T-helper 2 cell treated with Interferon-gamma antibody and Interleukin-4, amounts not matched to agents 5 μg/mL and 100 μg/mL, for 36 hours (primary cell): Measurements from ENCODE around the gene TGFBR1.

ENCODE experiments used
- DNase-seq: peaks from one replicate; pipeline ENCODE4 v3.0.0; 2021; ENCODE audit warnings: low spot score
- H3K27ac Mint-ChIP-seq: one replicate; pipeline ENCODE4 v1.8.0; 2021; ENCODE audit warnings: mild to moderate bottlenecking, mixed read lengths
- H3K27me3 Mint-ChIP-seq: one replicate; pipeline ENCODE4 v1.8.0; 2021; ENCODE audit warnings: low read depth, mixed read lengths
- H3K36me3 Mint-ChIP-seq: one replicate; pipeline ENCODE4 v1.8.0; 2021; ENCODE audit warnings: low read depth, mixed read lengths
- H3K4me1 Mint-ChIP-seq: one replicate; pipeline ENCODE4 v1.8.0; 2021; ENCODE audit warnings: low read depth, mixed read lengths
- H3K4me3 Mint-ChIP-seq: one replicate; pipeline ENCODE4 v1.8.0; 2022; ENCODE audit warnings: mild to moderate bottlenecking, moderate library complexity, mixed read lengths
- H3K9me3 Mint-ChIP-seq: one replicate; pipeline ENCODE4 v1.8.0; 2021; ENCODE audit warnings: mixed read lengths

Gene TGFBR1

DNA sequence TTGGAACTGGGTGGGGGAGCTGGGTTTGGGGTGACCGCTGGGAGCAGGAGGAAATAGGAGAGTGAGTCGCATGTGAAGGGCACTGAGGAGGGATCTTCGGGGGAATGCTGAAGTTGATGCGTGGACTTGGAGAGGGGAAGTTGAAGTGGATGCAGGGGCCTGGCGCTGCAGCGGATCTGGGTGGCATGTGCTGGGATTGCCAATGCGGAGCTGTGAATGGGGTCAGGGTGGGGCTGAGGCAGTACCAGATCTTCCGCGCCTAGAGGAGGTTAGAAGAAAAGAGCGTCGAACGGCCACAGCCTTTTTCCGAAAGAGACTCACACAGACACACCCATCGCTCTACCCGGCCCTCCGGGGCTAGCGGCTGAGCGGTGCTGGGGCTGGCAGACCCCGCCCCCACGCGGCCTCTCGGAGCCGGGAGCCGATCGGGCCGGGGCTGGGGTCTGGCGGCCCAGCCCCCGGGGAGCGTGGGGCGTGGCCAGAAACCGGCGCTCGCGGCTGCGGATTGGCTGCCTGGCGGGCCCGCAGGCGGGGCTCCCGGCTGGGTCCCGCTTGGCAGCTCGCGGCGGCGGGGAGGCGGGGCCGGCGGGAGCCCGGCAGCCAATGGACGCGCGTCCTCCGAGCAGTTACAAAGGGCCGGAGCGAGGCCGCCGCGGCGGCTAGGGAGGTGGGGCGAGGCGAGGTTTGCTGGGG, at the start of gene TGFBR1:
TGFBR1 (plus strand) TSS at position 655 of the 693 bp plus-strand sequence. CDS start 93 bp downstream, outside the sequence.
- H3K9me3 Mint-ChIP-seq: peaks cover 4% of the 10 kb centered on the region
- DNase-seq: peak; percentile 97
- H3K27me3 Mint-ChIP-seq: peaks cover 2% of the 10 kb centered on the region
- H3K36me3 Mint-ChIP-seq: peaks cover 32% of the 10 kb centered on the region
- peak within 1 kb of the TSS; percentile 92 for H3K27ac Mint-ChIP-seq
- peak within 1 kb of the TSS; percentile 87 for H3K4me3 Mint-ChIP-seq
- H3K4me1 Mint-ChIP-seq: peaks cover 60% of the 10 kb centered on the region

- Mint-ChIP-seq H3K9me3 (peaks cover 7% of the 10 kb centered on the region), H3K27me3 (no peaks in the 10 kb centered on the region), H3K36me3 (peaks cover 6% of the 10 kb centered on the region), H3K4me3 (no peak overlapping the region), H3K27ac (no peak overlapping the region), H3K4me1 (peaks cover 74% of the 10 kb centered on the region)
- DNase-seq: no peak
These were observed 49.5 kb upstream of the TGFBR1 start for GRCh38 chr9:99055384-99055783.

DNA sequence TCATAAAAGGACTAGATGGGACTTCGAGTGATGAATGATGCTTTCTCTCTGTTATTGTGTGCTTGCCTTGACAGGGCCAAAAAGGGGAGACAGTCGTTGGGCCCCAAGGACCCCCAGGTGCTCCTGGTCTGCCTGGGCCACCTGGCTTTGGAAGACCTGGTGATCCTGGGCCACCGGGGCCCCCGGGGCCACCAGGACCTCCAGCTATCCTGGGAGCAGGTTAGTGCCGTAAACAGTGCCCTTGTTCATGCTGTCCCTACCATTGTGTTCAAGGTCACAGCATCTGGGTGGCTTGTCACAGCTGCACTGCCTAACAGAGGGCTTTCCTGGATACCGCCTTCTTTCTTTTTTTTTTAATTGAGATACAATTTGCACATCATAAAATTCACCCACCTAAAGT, 48.7 kb upstream of the TGFBR1 start:
- DNase-seq: no peak
- peak overlapping the region; percentile 9 for H3K27ac Mint-ChIP-seq
- H3K27me3 Mint-ChIP-seq: peaks cover under 1% of the 10 kb centered on the region
- no peak overlapping the region for H3K4me3 Mint-ChIP-seq
- peaks cover 7% of the 10 kb centered on the region for H3K9me3 Mint-ChIP-seq
- peaks cover 6% of the 10 kb centered on the region for H3K36me3 Mint-ChIP-seq
- peaks cover 71% of the 10 kb centered on the region for H3K4me1 Mint-ChIP-seq

DNA sequence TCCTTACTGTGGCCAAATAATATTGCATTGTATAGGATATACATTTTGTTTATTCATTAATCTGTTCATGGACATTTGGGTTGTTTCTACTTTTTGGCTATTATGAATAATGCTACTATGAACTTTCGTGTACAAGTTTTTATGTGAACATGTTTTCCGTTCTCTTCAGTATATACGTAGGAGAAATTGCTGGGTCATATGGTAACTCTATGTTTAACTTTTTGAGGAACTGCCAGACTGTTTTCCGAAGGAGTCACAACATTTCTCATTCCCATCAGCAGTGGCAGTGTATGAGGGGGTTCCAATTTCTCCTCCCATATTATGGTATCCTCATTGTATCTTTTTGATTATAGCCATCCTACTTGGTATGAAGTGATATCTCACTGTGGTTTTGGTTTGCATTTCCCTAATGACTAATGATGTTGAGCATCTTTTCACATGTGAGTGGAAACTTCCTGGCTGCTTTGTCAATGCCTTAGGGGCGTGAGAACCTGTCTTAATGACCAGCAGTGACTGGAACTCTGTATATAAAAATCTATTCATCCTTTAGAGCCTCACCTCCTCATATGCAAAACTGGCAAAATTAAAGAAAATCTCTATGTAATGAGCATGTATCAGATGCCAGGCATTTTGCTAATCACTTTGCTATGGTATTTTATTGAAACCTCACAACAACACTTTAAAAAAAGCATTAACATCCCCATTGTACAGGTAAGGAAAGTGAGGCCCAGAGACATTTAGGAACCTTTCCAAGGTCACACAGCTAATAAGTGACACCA, 47.8 kb upstream of the TGFBR1 start:
- Mint-ChIP-seq H3K27ac (peak overlapping the region; percentile 92), H3K27me3 (peaks cover 6% of the 10 kb centered on the region), H3K4me3 (peak overlapping the region; percentile 88)

DNA sequence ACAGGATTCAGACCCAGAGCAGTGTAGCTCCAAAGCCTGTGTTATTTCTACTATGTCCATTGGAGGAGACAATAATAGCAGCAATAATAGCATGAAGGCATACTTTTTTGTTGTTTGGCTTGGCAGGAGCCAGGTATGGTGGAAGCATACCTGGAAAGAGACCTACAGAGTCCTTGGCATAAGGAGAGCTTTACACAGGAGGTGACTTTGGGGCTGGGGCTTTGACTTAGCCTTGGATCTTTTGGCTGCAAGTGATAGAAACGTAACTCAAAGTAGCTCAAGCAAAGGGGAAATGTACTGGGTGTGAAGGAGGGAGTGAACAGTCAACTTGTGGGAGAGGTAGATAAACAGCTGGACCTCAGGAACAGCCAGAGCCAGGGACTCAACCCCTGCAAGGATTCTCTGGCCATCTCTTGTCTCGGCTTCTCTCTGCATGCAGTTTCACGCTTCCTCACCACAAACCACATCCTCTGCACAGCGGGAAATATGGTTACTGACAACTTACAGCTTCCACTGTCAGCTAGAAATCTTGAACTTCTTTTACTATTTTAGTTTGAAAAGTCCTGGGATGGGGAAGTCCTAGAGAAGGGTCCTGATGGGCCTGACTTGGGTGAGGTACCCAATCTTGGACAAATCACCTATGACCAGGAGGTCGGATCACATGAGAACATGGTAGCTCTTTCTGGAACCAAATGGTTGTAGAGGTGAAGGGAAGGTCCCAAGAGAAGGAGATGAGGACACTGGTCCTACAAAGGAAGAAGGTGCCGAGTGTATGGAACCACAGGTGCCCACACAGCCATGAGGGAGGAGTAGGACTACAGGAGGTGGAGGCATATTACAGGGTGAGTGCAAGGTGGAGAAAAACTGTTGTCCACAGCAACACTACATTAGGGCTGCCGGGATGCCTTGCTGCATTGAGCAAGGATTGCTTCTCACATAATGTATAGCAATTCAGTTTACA, 47.0 kb upstream of the TGFBR1 start:
- H3K27me3 Mint-ChIP-seq: peaks cover 8% of the 10 kb centered on the region
- H3K27ac Mint-ChIP-seq: peak overlapping the region; percentile 92
- H3K4me3 Mint-ChIP-seq: peak overlapping the region; percentile 88
- H3K4me1 Mint-ChIP-seq: peaks cover 65% of the 10 kb centered on the region
- peaks cover 7% of the 10 kb centered on the region for H3K9me3 Mint-ChIP-seq
- H3K36me3 Mint-ChIP-seq: peaks cover 7% of the 10 kb centered on the region
- peak; percentile 79 for DNase-seq

More for the DNA sequence above, 47.8 kb upstream of the TGFBR1 start:
- peaks cover 7% of the 10 kb centered on the region for H3K9me3 Mint-ChIP-seq
- DNase-seq: peak; percentile 43
- peaks cover 69% of the 10 kb centered on the region for H3K4me1 Mint-ChIP-seq
- H3K36me3 Mint-ChIP-seq: peaks cover 6% of the 10 kb centered on the region

DNA sequence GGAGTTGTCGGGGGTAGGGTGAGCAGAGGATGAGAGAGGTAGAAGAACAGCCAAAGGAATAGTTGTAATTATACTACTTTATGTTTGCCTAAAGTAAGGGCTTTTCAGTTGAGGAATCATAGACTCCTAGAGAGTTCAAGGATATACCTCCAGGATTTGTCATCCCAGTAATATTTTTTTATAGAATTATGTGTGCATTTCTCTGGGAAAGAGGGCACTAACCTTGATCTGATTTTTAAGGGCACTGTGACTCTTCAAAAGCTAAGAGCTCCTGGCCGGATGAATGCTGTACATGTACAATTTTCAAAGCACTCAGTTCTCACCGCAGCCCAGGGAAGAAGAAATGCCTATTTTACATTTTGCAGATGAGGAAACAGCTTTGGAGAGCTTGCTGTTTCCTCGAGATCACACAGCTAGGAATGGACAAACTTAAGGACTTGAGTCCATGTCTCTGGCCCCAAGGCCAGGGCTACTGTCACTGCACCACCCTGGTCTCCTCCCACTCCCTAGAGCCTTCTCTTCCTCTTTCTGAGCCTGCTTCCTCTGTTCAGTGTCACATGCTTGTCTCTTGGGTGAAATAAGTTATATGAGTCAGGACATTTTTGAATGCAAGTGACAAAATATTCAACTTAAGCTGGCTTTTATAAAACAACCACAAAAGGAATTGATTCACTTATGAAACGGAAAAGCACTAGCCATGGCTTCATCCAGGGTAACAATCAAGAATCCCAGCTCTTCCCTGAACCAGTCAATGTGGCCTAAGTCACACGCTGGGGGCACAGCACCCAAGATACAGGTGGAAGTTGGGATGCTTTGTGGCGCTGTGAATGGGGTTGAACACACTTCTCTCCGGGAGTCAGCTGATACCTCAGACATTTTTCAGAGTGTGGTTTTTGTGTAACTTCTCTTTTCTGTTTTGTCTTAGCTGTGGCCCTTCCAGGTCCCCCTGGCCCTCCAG, 45.7 kb upstream of the TGFBR1 start:
- Mint-ChIP-seq H3K4me1 (peaks cover 65% of the 10 kb centered on the region), H3K9me3 (peaks cover 7% of the 10 kb centered on the region), H3K36me3 (peaks cover 11% of the 10 kb centered on the region), H3K27me3 (peaks cover 13% of the 10 kb centered on the region), H3K27ac (peak overlapping the region; percentile 92), H3K4me3 (peak overlapping the region; percentile 88)
- no peak for DNase-seq

DNA sequence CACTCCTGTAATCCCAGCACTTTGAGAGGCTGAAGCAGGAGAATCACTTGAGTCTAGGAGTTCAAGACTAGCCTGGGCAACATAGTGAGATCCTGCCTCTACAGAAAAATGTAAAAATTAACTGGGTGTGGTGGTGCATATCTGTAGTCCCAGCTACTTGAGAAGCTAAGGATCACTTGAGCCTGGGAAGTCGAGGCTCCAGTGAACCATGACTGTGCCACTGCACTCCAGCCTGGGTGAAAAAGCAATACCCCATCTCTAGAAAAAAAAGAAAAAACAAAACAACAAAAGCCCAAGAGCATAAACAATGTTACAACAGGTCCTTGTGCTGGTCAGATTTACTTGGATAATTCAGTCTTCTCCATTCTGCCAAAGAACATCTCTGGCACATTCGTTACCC, 44.3 kb upstream of the TGFBR1 start:
- no peak overlapping the region for H3K4me3 Mint-ChIP-seq
- H3K9me3 Mint-ChIP-seq: peaks cover 7% of the 10 kb centered on the region
- no peak for DNase-seq
- H3K27me3 Mint-ChIP-seq: peaks cover 15% of the 10 kb centered on the region
- H3K36me3 Mint-ChIP-seq: peaks cover 9% of the 10 kb centered on the region
- H3K27ac Mint-ChIP-seq: no peak overlapping the region
- peaks cover 61% of the 10 kb centered on the region for H3K4me1 Mint-ChIP-seq

DNA sequence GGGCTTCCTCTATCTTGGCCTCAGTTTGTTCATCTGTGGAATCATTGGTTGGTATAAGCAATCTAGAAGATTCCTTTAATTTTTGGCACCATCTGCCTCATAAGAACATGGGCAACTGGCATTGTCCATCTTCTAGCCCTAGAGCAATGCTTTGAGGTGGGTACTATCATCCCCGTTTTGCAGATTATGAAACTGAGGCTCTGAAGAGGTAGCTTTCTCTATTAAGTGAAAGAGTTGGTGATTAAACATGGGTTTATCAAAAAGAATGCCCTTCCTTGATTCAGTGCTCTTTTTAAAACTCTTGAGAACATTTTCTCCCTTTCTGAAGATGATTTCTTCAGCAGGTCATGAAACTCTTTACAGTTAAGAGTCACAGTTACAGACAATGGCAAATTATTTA, 42.4 kb upstream of the TGFBR1 start:
- H3K9me3 Mint-ChIP-seq: no peaks in the 10 kb centered on the region
- DNase-seq: no peak
- H3K27me3 Mint-ChIP-seq: peaks cover 18% of the 10 kb centered on the region
- no peak overlapping the region for H3K4me3 Mint-ChIP-seq
- H3K27ac Mint-ChIP-seq: no peak overlapping the region
- H3K36me3 Mint-ChIP-seq: peaks cover 5% of the 10 kb centered on the region
- H3K4me1 Mint-ChIP-seq: peaks cover 43% of the 10 kb centered on the region

GRCh38 chr9:99063522-99063921, 41.4 kb upstream of the TGFBR1 start:
- Mint-ChIP-seq H3K27me3 (peaks cover 18% of the 10 kb centered on the region), H3K4me1 (peaks cover 37% of the 10 kb centered on the region), H3K36me3 (peaks cover 7% of the 10 kb centered on the region), H3K27ac (no peak overlapping the region), H3K4me3 (no peak overlapping the region), H3K9me3 (no peaks in the 10 kb centered on the region)
- DNase-seq: no peak

- H3K4me3 Mint-ChIP-seq: no peak overlapping the region
- no peak overlapping the region for H3K27ac Mint-ChIP-seq
- H3K9me3 Mint-ChIP-seq: no peaks in the 10 kb centered on the region
- peaks cover 39% of the 10 kb centered on the region for H3K4me1 Mint-ChIP-seq
- DNase-seq: no peak
- peaks cover 15% of the 10 kb centered on the region for H3K27me3 Mint-ChIP-seq
- peaks cover 14% of the 10 kb centered on the region for H3K36me3 Mint-ChIP-seq
These were observed 38.3 kb upstream of the TGFBR1 start for GRCh38 chr9:99066571-99066970.

DNA sequence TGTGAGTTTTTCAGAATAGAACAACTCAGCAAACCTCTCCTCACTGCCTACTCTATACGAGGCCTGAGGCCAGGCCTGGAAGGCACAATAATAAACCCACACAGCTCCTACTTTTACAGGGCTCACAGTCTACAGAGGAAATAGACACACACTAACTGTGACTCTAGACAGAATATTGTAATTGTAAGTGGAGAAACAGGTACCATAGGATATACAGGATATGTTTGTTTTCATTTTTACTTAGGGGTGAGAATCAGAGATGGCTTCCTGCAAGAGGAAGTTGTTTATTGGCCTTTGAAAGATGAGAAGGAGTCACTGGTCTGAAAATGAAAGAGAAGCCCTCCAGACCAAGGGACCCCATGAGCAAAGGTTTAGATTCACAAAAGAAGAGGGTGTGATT, 35.8 kb upstream of the TGFBR1 start:
- Mint-ChIP-seq H3K27ac (peak overlapping the region; percentile 81), H3K4me1 (peaks cover 34% of the 10 kb centered on the region)

DNA sequence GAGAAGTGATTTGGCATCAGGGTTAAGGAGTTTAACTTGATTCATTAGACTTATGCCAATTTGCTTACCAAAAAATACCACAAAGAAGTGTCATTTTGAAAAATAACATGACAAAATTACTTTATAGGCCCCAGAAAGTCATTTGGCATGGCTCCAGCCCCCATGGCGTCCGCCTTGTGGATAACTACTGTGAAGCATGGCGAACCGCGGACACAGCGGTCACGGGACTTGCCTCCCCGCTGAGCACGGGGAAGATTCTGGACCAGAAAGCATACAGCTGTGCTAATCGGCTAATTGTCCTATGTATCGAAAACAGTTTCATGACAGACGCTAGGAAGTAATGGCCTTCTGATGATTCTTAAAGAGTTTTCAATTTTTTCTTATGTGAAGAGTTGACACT, 35.4 kb upstream of the TGFBR1 start:
- peaks cover 9% of the 10 kb centered on the region for H3K36me3 Mint-ChIP-seq
- peaks cover 2% of the 10 kb centered on the region for H3K27me3 Mint-ChIP-seq
- H3K27ac Mint-ChIP-seq: peak overlapping the region; percentile 81
- H3K4me1 Mint-ChIP-seq: peaks cover 30% of the 10 kb centered on the region
- no peaks in the 10 kb centered on the region for H3K9me3 Mint-ChIP-seq
- H3K4me3 Mint-ChIP-seq: no peak overlapping the region
- no peak for DNase-seq

More for the DNA sequence above, 35.8 kb upstream of the TGFBR1 start:
- DNase-seq: no peak
- peaks cover 5% of the 10 kb centered on the region for H3K27me3 Mint-ChIP-seq
- no peaks in the 10 kb centered on the region for H3K9me3 Mint-ChIP-seq
- H3K4me3 Mint-ChIP-seq: peak overlapping the region; percentile 52
- peaks cover 9% of the 10 kb centered on the region for H3K36me3 Mint-ChIP-seq

GRCh38 chr9:99070681-99071080, 34.2 kb upstream of the TGFBR1 start:
- DNase-seq: no peak
- Mint-ChIP-seq H3K27me3 (peaks cover 2% of the 10 kb centered on the region), H3K4me1 (peaks cover 37% of the 10 kb centered on the region), H3K36me3 (peaks cover 9% of the 10 kb centered on the region), H3K4me3 (no peak overlapping the region), H3K9me3 (no peaks in the 10 kb centered on the region), H3K27ac (no peak overlapping the region)
